ENCODE data around the gene MEX3D.

DNA sequence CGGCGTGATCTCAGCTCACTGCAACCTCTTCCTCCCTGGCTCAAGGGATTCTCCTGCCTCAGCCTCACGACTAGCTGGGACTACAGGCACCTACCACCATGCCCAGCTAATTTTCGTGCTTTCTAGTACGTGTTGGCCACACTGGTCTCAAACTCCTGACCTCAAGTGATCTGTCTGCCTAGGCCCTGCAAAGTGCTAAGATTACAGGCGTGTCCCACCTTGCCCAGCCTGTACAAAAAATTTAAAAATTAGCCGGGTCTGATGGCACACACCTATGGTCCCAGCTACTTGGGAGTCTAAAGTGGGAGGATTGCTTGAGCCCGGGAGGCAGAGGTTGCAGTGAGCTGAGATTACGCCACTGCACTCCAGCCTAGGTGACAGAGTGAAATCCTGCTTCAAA, 4.7 kb upstream of the MEX3D start:
- TF ChIP-seq, protein P1, sequence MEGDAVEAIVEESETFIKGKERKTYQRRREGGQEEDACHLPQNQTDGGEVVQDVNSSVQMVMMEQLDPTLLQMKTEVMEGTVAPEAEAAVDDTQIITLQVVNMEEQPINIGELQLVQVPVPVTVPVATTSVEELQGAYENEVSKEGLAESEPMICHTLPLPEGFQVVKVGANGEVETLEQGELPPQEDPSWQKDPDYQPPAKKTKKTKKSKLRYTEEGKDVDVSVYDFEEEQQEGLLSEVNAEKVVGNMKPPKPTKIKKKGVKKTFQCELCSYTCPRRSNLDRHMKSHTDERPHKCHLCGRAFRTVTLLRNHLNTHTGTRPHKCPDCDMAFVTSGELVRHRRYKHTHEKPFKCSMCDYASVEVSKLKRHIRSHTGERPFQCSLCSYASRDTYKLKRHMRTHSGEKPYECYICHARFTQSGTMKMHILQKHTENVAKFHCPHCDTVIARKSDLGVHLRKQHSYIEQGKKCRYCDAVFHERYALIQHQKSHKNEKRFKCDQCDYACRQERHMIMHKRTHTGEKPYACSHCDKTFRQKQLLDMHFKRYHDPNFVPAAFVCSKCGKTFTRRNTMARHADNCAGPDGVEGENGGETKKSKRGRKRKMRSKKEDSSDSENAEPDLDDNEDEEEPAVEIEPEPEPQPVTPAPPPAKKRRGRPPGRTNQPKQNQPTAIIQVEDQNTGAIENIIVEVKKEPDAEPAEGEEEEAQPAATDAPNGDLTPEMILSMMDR (conservative IDR thresholded peaks at IDR 0.05; ENCODE audit: low read depth in 2 of 2) = no peak
- no peak for TF ChIP-seq ZNF331 (CRISPR knock-in tag; IDR thresholded peaks at IDR 0.05; ENCODE audit: low read depth)
- no peak for TF ChIP-seq CREB1 (CRISPR knock-in tag; IDR thresholded peaks at IDR 0.05; ENCODE audit: low read depth)
